ENCODE results near the gene PPRC1. TPM values are rescaled to one million over a fixed set of nuclear protein-coding genes. Genes with fewer than 3 reads are reported as not detected.

PPRC1 gene
- total RNA-seq, 1 experiment from 2014 or later: 79.4 TPM

- Mint-ChIP-seq H3K27me3 (ENCODE audit: low read depth) (no peaks in the 10 kb centered on the region), H3K4me1 (peaks cover 67% of the 10 kb centered on the region), H3K4me3 (peak overlapping the region; percentile 88), H3K9me3 (no peaks in the 10 kb centered on the region), H3K27ac (peak overlapping the region; percentile 93), H3K36me3 (peaks cover 12% of the 10 kb centered on the region)
- ChIA-PET POLR2A (no interaction called here), CTCF (interaction anchor here (1.1 to 1.4 kb wide), 7 partner anchors 7 to 275 kb away, joined by 3 to 8 read pairs (median 4); partner anchors contain the start of gene NOLC1)
- ATAC-seq: no peak
- TF ChIP-seq ZNF425 (CRISPR knock-in tag; conservative IDR thresholded peaks at IDR 0.05) (no peak), IRF1 (CRISPR knock-in tag; IDR thresholded peaks at IDR 0.05) (no peak), ZNF138 (CRISPR knock-in tag; conservative IDR thresholded peaks at IDR 0.05) (no peak), ATF3 (CRISPR knock-in tag; conservative IDR thresholded peaks at IDR 0.05) (no peak), TEAD4 (CRISPR knock-in tag; IDR thresholded peaks at IDR 0.05) (no peak), GABPB1 (CRISPR knock-in tag; IDR thresholded peaks at IDR 0.05) (no peak), SMAD3 (CRISPR knock-in tag; IDR thresholded peaks at IDR 0.05; ENCODE audit: borderline replicate concordance) (no peak), ZNF396 (CRISPR knock-in tag; IDR thresholded peaks at IDR 0.05; ENCODE audit: borderline replicate concordance) (no peak), CDX4 (CRISPR knock-in tag; IDR thresholded peaks at IDR 0.05; ENCODE audit: borderline replicate concordance) (no peak), MAX (CRISPR knock-in tag; IDR thresholded peaks at IDR 0.05) (no peak), NR2C2 (CRISPR knock-in tag; IDR thresholded peaks at IDR 0.05) (no peak)
- no peak for DNase-seq (ENCODE audit: low spot score)
These were observed 17.1 kb upstream of the PPRC1 start for GRCh38 chr10:102115775-102116174.

GRCh38 chr10:102116656-102117055 is 16.2 kb upstream of the PPRC1 start:
- Mint-ChIP-seq H3K4me1 (peaks cover 69% of the 10 kb centered on the region), H3K27ac (peak overlapping the region; percentile 72), H3K9me3 (no peaks in the 10 kb centered on the region), H3K4me3 (peak overlapping the region; percentile 88), H3K36me3 (peaks cover 4% of the 10 kb centered on the region; the same call in 1 of the 2 replicates), H3K27me3 (ENCODE audit: low read depth) (no peaks in the 10 kb centered on the region)
- CTCF ChIA-PET: interaction anchor here (0.8 to 1.3 kb wide), 3 partner anchors 16 to 387 kb away, joined by 3 to 4 read pairs (median 3); partner anchors contain the start of gene SUFU
- no peak for ATAC-seq
- DNase-seq (ENCODE audit: low spot score): no peak
- POLR2A ChIA-PET: no interaction called here
- TF ChIP-seq ATF3 (CRISPR knock-in tag; conservative IDR thresholded peaks at IDR 0.05) (no peak), AR (CRISPR knock-in tag; IDR thresholded peaks at IDR 0.05) (no peak), STAT6 (CRISPR knock-in tag; conservative IDR thresholded peaks at IDR 0.05; ENCODE audit: low read depth) (no peak), E2F4 (CRISPR knock-in tag; IDR thresholded peaks at IDR 0.05; ENCODE audit: borderline replicate concordance, low read depth) (no peak), ZNF512 (CRISPR knock-in tag; IDR thresholded peaks at IDR 0.05; ENCODE audit: borderline replicate concordance) (no peak), TEAD1 (CRISPR knock-in tag; IDR thresholded peaks at IDR 0.05) (no peak), IRF1 (CRISPR knock-in tag; IDR thresholded peaks at IDR 0.05) (no peak), ZSCAN18 (CRISPR knock-in tag; IDR thresholded peaks at IDR 0.05) (no peak), HMGA2 (CRISPR knock-in tag; IDR thresholded peaks at IDR 0.05) (no peak)

All from WTC11 (cell line).